ENCODE results near the gene TPRG1.

TPRG1 gene

GRCh38 chr3:189260556-189261493 is 89.1 kb downstream of the TPRG1 start:
- Histone ChIP-seq H3K14ac (ENCODE audit: low read length in 2 of 2) (no peak overlapping the region), H4K91ac (ENCODE audit: low read length) (no peak overlapping the region)
- WGBS: 77% methylated on average over 4 of the region's 11 CpGs

GRCh38 chr3:189262746-189263145 is 91.0 kb downstream of the TPRG1 start:
- H2AFZ ChIP-seq (ENCODE audit: low read depth, low read length): no peak overlapping the region
- H3K4me2 ChIP-seq (ENCODE audit: low read length, poor library complexity, severe bottlenecking): no peak overlapping the region
- no peaks in the 10 kb centered on the region for H3K9me3 ChIP-seq (ENCODE audit: control insufficient read depth, low read length)
- peak overlapping the region in 1 of 2 experiments; percentile 19 for H3K18ac ChIP-seq (ENCODE audit: low read depth in 1 of 2, low read length in 2 of 2)
- no peak overlapping the region for H3K9ac ChIP-seq (ENCODE audit: low read length)
- H3K4ac ChIP-seq (ENCODE audit: low read depth in 1 of 2, low read length in 2 of 2): no peak overlapping the region
- H3K36me3 ChIP-seq (ENCODE audit: control insufficient read depth in 1 of 2, insufficient read depth in 2 of 2, low read depth in 1 of 2, low read length in 2 of 2): no peaks in the 10 kb centered on the region
- H3K4me3 ChIP-seq (ENCODE audit: insufficient read depth in 1 of 2, low read depth in 1 of 2, low read length in 2 of 2): no peak overlapping the region
- H3K23ac ChIP-seq (ENCODE audit: low read length in 2 of 2): no peak overlapping the region
- H2BK15ac ChIP-seq (ENCODE audit: low read depth, poor library complexity, severe bottlenecking): no peak overlapping the region
- WGBS: 87% methylated on average over 2 of the region's 3 CpGs
- H2BK12ac ChIP-seq (ENCODE audit: low read length in 2 of 2): no peak overlapping the region
- no peak overlapping the region for H4K91ac ChIP-seq (ENCODE audit: low read length)
- H2BK5ac ChIP-seq (ENCODE audit: low read depth, low read length, poor library complexity, severe bottlenecking): no peak overlapping the region
- H3K27me3 ChIP-seq (ENCODE audit: control insufficient read depth in 1 of 2, insufficient read depth in 1 of 2, low read length in 2 of 2): no peaks in the 10 kb centered on the region
- H2AK5ac ChIP-seq (ENCODE audit: low read length, severe bottlenecking): no peak overlapping the region
- H3K79me1 ChIP-seq (replicated peaks; ENCODE audit: low read length, poor library complexity, severe bottlenecking): no peaks in the 10 kb centered on the region
- peak overlapping the region in 1 of 2 experiments; percentile 37 for H3K14ac ChIP-seq (ENCODE audit: low read length in 2 of 2)
- H4K8ac ChIP-seq (ENCODE audit: low read length): no peak overlapping the region
- no peak overlapping the region for H2BK120ac ChIP-seq (ENCODE audit: low read depth, low read length)
- no peaks in the 10 kb centered on the region for H3K4me1 ChIP-seq (ENCODE audit: control insufficient read depth, insufficient read depth, low read depth, low read length)
- no peak overlapping the region for H3K27ac ChIP-seq (ENCODE audit: low read length, poor library complexity, severe bottlenecking)
- DNase-seq: no peak

More at GRCh38 chr3:189260556-189261493, 89.1 kb downstream of the TPRG1 start:
- Histone ChIP-seq H3K4ac (ENCODE audit: low read depth in 1 of 2, low read length in 2 of 2) (no peak overlapping the region), H3K4me1 (ENCODE audit: control insufficient read depth, insufficient read depth, low read depth, low read length) (no peaks in the 10 kb centered on the region), H3K18ac (ENCODE audit: low read depth in 1 of 2, low read length in 2 of 2) (no peak overlapping the region), H3K79me1 (replicated peaks; ENCODE audit: low read length, poor library complexity, severe bottlenecking) (no peaks in the 10 kb centered on the region), H3K4me2 (ENCODE audit: low read length, poor library complexity, severe bottlenecking) (no peak overlapping the region), H2AK5ac (ENCODE audit: low read length, severe bottlenecking) (no peak overlapping the region), H3K27me3 (ENCODE audit: control insufficient read depth in 1 of 2, insufficient read depth in 1 of 2, low read length in 2 of 2) (no peaks in the 10 kb centered on the region), H4K8ac (ENCODE audit: low read length) (no peak overlapping the region), H3K27ac (ENCODE audit: low read length, poor library complexity, severe bottlenecking) (no peak overlapping the region), H2BK12ac (ENCODE audit: low read length in 2 of 2) (no peak overlapping the region), H2BK120ac (ENCODE audit: low read depth, low read length) (no peak overlapping the region), H2AFZ (ENCODE audit: low read depth, low read length) (no peak overlapping the region), H3K9me3 (ENCODE audit: control insufficient read depth, low read length) (no peaks in the 10 kb centered on the region), H2BK15ac (ENCODE audit: low read depth, poor library complexity, severe bottlenecking) (no peak overlapping the region), H3K9ac (ENCODE audit: low read length) (no peak overlapping the region), H3K4me3 (ENCODE audit: insufficient read depth in 1 of 2, low read depth in 1 of 2, low read length in 2 of 2) (no peak overlapping the region), H2BK5ac (ENCODE audit: low read depth, low read length, poor library complexity, severe bottlenecking) (no peak overlapping the region), H3K36me3 (ENCODE audit: control insufficient read depth in 1 of 2, insufficient read depth in 2 of 2, low read depth in 1 of 2, low read length in 2 of 2) (no peaks in the 10 kb centered on the region), H3K23ac (ENCODE audit: low read length in 2 of 2) (no peak overlapping the region)
- DNase-seq: no peak

GRCh38 chr3:189267981-189268613 is 96.3 kb downstream of the TPRG1 start:
- Histone ChIP-seq H2BK5ac (ENCODE audit: low read depth, low read length, poor library complexity, severe bottlenecking) (no peak overlapping the region), H2BK120ac (ENCODE audit: low read depth, low read length) (no peak overlapping the region), H3K27me3 (ENCODE audit: control insufficient read depth in 1 of 2, insufficient read depth in 1 of 2, low read length in 2 of 2) (no peaks in the 10 kb centered on the region), H3K23ac (ENCODE audit: low read length in 2 of 2) (no peak overlapping the region), H3K4ac (ENCODE audit: low read depth in 1 of 2, low read length in 2 of 2) (no peak overlapping the region), H3K9me3 (ENCODE audit: control insufficient read depth, low read length) (no peaks in the 10 kb centered on the region), H3K36me3 (ENCODE audit: control insufficient read depth in 1 of 2, insufficient read depth in 2 of 2, low read depth in 1 of 2, low read length in 2 of 2) (no peaks in the 10 kb centered on the region), H2AFZ (ENCODE audit: low read depth, low read length) (no peak overlapping the region), H3K79me1 (replicated peaks; ENCODE audit: low read length, poor library complexity, severe bottlenecking) (no peaks in the 10 kb centered on the region), H3K4me1 (ENCODE audit: control insufficient read depth, insufficient read depth, low read depth, low read length) (peaks cover 2% of the 10 kb centered on the region), H3K9ac (ENCODE audit: low read length) (no peak overlapping the region), H3K4me2 (ENCODE audit: low read length, poor library complexity, severe bottlenecking) (no peak overlapping the region), H3K4me3 (ENCODE audit: insufficient read depth in 1 of 2, low read depth in 1 of 2, low read length in 2 of 2) (no peak overlapping the region), H3K14ac (ENCODE audit: low read length in 2 of 2) (no peak overlapping the region), H2AK5ac (ENCODE audit: low read length, severe bottlenecking) (no peak overlapping the region), H3K27ac (ENCODE audit: low read length, poor library complexity, severe bottlenecking) (no peak overlapping the region), H4K91ac (ENCODE audit: low read length) (no peak overlapping the region), H4K8ac (ENCODE audit: low read length) (no peak overlapping the region), H3K18ac (ENCODE audit: low read depth in 1 of 2, low read length in 2 of 2) (no peak overlapping the region), H2BK15ac (ENCODE audit: low read depth, poor library complexity, severe bottlenecking) (no peak overlapping the region), H2BK12ac (ENCODE audit: low read length in 2 of 2) (no peak overlapping the region)
- peak; percentile 14 for DNase-seq
- 98% methylated on average over 5 of the region's 7 CpGs for WGBS

GRCh38 chr3:189269365-189269764 is 97.6 kb downstream of the TPRG1 start:
- Histone ChIP-seq H3K4me1 (ENCODE audit: control insufficient read depth, insufficient read depth, low read depth, low read length) (peaks cover 2% of the 10 kb centered on the region), H2BK120ac (ENCODE audit: low read depth, low read length) (no peak overlapping the region), H3K14ac (ENCODE audit: low read length in 2 of 2) (no peak overlapping the region), H3K27me3 (ENCODE audit: control insufficient read depth in 1 of 2, insufficient read depth in 1 of 2, low read length in 2 of 2) (no peaks in the 10 kb centered on the region), H4K91ac (ENCODE audit: low read length) (no peak overlapping the region), H2BK5ac (ENCODE audit: low read depth, low read length, poor library complexity, severe bottlenecking) (no peak overlapping the region), H3K18ac (ENCODE audit: low read depth in 1 of 2, low read length in 2 of 2) (no peak overlapping the region), H2BK15ac (ENCODE audit: low read depth, poor library complexity, severe bottlenecking) (no peak overlapping the region), H3K36me3 (ENCODE audit: control insufficient read depth in 1 of 2, insufficient read depth in 2 of 2, low read depth in 1 of 2, low read length in 2 of 2) (no peaks in the 10 kb centered on the region), H3K9me3 (ENCODE audit: control insufficient read depth, low read length) (no peaks in the 10 kb centered on the region), H3K9ac (ENCODE audit: low read length) (peak overlapping the region; percentile 10), H3K79me1 (replicated peaks; ENCODE audit: low read length, poor library complexity, severe bottlenecking) (no peaks in the 10 kb centered on the region), H3K4me3 (ENCODE audit: insufficient read depth in 1 of 2, low read depth in 1 of 2, low read length in 2 of 2) (no peak overlapping the region), H3K23ac (ENCODE audit: low read length in 2 of 2) (no peak overlapping the region), H3K4ac (ENCODE audit: low read depth in 1 of 2, low read length in 2 of 2) (no peak overlapping the region), H2BK12ac (ENCODE audit: low read length in 2 of 2) (no peak overlapping the region), H3K27ac (ENCODE audit: low read length, poor library complexity, severe bottlenecking) (no peak overlapping the region), H2AK5ac (ENCODE audit: low read length, severe bottlenecking) (no peak overlapping the region), H3K4me2 (ENCODE audit: low read length, poor library complexity, severe bottlenecking) (no peak overlapping the region), H4K8ac (ENCODE audit: low read length) (no peak overlapping the region), H2AFZ (ENCODE audit: low read depth, low read length) (no peak overlapping the region)
- no peak for DNase-seq
- WGBS: 94% methylated on average over 3 of the region's 3 CpGs

Measured in mesenchymal stem cell (in vitro differentiated cells and primary cell).